HCT116 (cell line): Measurements from ENCODE around the gene STAP2. TPM values are rescaled to one million over a fixed set of nuclear protein-coding genes. Genes with fewer than 3 reads are reported as not detected.

ENCODE experiments used
- ATAC-seq: fragments of 200-7000 bp; cut with Tn5 transposase; 2 replicates; pipeline ENCODE4 v1.9.1; 2020; ENCODE audit warnings: mild to moderate bottlenecking, moderate library complexity
- BruUV-seq: library from RNA; stranded (reverse); fragments of 400-500 nt; replicated peaks from 2 replicates; lab custom pipeline; 2021; lab: Mats Ljungman, UMichigan
- CTCF ChIA-PET: fragments of 300-600 bp; sonication (Branson Sonifier 250); formaldehyde crosslinking; loops from one replicate; lab custom pipeline; 2021; ENCODE audit warnings: antibody characterized with exemption; lab: Charles Lee
- POLR2A ChIA-PET: fragments of 300-600, 350-600 bp; sonication (Branson Sonifier 250); formaldehyde crosslinking; loops from one replicate; lab custom pipeline; 2021; ENCODE audit warnings: antibody characterized with exemption; lab: Charles Lee
- RAD21 ChIA-PET, 2 experiments: fragments of 300-600 bp; sonication (Branson Sonifier 250); formaldehyde crosslinking; loops; one replicate each; lab custom pipeline; 2023; ENCODE audit warnings: low total read pairs in 2 of 2; ENCODE audit not compliant: uncharacterized antibody in 2 of 2, unreplicated experiment in 2 of 2, low non-redundant PET in 1 of 2; lab: Charles Lee
- DNase-seq: peaks from one replicate; pipeline ENCODE4 v3.0.0-alpha.2; 2010; ENCODE audit warnings: low read depth, low spot score
- H2AFZ ChIP-seq: fragments of 200-600 bp; shearing (Covaris generic), sonication (generic); 2 replicates; pipeline ENCODE4 v1.6.1; 2017; ENCODE audit warnings: low read depth, mixed run types, mixed read lengths, antibody characterized with exemption, low read length; ENCODE audit not compliant: poor library complexity, severe bottlenecking
- H3K27ac ChIP-seq: 2 replicates; pipeline ENCODE4 v1.5.1; 2012; ENCODE audit warnings: low read depth, low read length
- H3K27me3 ChIP-seq: fragments of 200-600 bp; sonication (generic); 2 replicates; pipeline ENCODE4 v1.6.1; 2016; ENCODE audit warnings: mixed run types, low read length, mixed read lengths; ENCODE audit not compliant: insufficient read depth
- H3K36me3 ChIP-seq, 2 experiments: fragments of 200-500 bp in 1 of 2; fragments of 200-600 bp in 1 of 2; sonication (Bioruptor generic) in 1 of 2; sonication (generic) in 1 of 2; 2 replicates each; pipeline versions ENCODE4 v1.5.1 to v1.6.1; 2014 to 2016; ENCODE audit warnings: low read length in 2 of 2, inconsistent platforms in 1 of 2, mixed read lengths in 1 of 2, mixed run types in 1 of 2; ENCODE audit not compliant: insufficient read depth in 2 of 2, control insufficient read depth in 1 of 2
- H3K4me1 ChIP-seq, 2 experiments: fragments of 200-600 bp in 1 of 2; sonication (generic) in 1 of 2; 2 replicates each; pipeline versions ENCODE4 v1.5.1 to v1.6.1; 2012 to 2017; ENCODE audit warnings: low read length in 2 of 2, inconsistent platforms in 1 of 2, mild to moderate bottlenecking in 1 of 2, mixed read lengths in 1 of 2, mixed run types in 1 of 2, moderate library complexity in 1 of 2; ENCODE audit not compliant: insufficient read depth in 2 of 2, control insufficient read depth in 1 of 2
- H3K4me2 ChIP-seq: fragments of 200-600 bp; sonication (generic); 2 replicates; pipeline ENCODE4 v1.6.1; 2017; ENCODE audit warnings: mixed run types, low read length, mixed read lengths
- H3K4me3 ChIP-seq, 2 experiments: fragments of 200-600 bp in 1 of 2; sonication (generic) in 1 of 2; replicated peaks in 1 of 2; 2 replicates each; pipeline ENCODE4 v1.5.1; 2011 to 2016; ENCODE audit warnings: low read length in 2 of 2, control low read depth in 1 of 2, low read depth in 1 of 2, mild to moderate bottlenecking in 1 of 2, mixed read lengths in 1 of 2, mixed run types in 1 of 2
- H3K79me2 ChIP-seq: fragments of 200-600 bp; sonication (generic); 2 replicates; pipeline ENCODE4 v1.6.1; 2017; ENCODE audit warnings: mild to moderate bottlenecking, mixed run types, low read length, moderate library complexity, mixed read lengths; ENCODE audit not compliant: insufficient read depth
- H3K9ac ChIP-seq: fragments of 200-600 bp; sonication (generic); 2 replicates; pipeline ENCODE4 v1.6.1; 2016; ENCODE audit warnings: low read length, mixed read lengths
- H3K9me2 ChIP-seq: fragments of 200-600 bp; sonication (generic), shearing (Covaris generic); 2 replicates; pipeline ENCODE4 v1.6.1; 2017; ENCODE audit warnings: mixed run types, mild to moderate bottlenecking, moderate library complexity; ENCODE audit not compliant: insufficient read depth
- H3K9me3 ChIP-seq, 2 experiments: fragments of 200-500 bp in 1 of 2; fragments of 200-600 bp in 1 of 2; sonication (Bioruptor generic) in 1 of 2; sonication (generic) in 1 of 2; 2 replicates each; pipeline ENCODE4 v1.6.1; 2014 to 2017; ENCODE audit warnings: low read length in 2 of 2, mixed read lengths in 2 of 2, inconsistent platforms in 1 of 2, low read depth in 1 of 2, mild to moderate bottlenecking in 1 of 2, mixed run types in 1 of 2, moderate library complexity in 1 of 2; ENCODE audit not compliant: control insufficient read depth in 1 of 2, insufficient read depth in 1 of 2
- H4K20me1 ChIP-seq: fragments of 200-600 bp; sonication (generic), shearing (Covaris generic); 2 replicates; pipeline ENCODE4 v1.6.1; 2017; ENCODE audit warnings: mixed run types, mild to moderate bottlenecking, moderate library complexity; ENCODE audit not compliant: insufficient read depth
- CBX3 ChIP-seq: IDR thresholded peaks from 2 replicates; pipeline ENCODE4 v1.6.1; 2012; ENCODE audit warnings: low read depth
- EGR1 ChIP-seq: IDR thresholded peaks from 2 replicates; pipeline ENCODE4 v1.6.1; 2012; ENCODE audit warnings: low read depth
- ELF1 ChIP-seq: IDR thresholded peaks from 2 replicates; pipeline ENCODE4 v1.6.1; 2012; ENCODE audit warnings: low read depth, borderline replicate concordance
- EZH2 ChIP-seq: fragments of 200-600 bp; sonication (generic); IDR thresholded peaks from 2 replicates; pipeline ENCODE4 v1.6.1; 2017; ENCODE audit warnings: antibody characterized with exemption, mixed run types
- EZH2phosphoT487 ChIP-seq: fragments of 200-600 bp; IDR thresholded peaks from 2 replicates; pipeline ENCODE4 v1.6.1; 2018; ENCODE audit warnings: antibody characterized with exemption, borderline replicate concordance
- FOSL1 ChIP-seq: IDR thresholded peaks from 2 replicates; pipeline ENCODE4 v1.6.1; 2012; ENCODE audit warnings: low read depth
- JUND ChIP-seq: IDR thresholded peaks from 2 replicates; pipeline ENCODE4 v1.6.1; 2012
- POLR2AphosphoS5 ChIP-seq: IDR thresholded peaks from 2 replicates; pipeline ENCODE4 v1.6.1; 2011; ENCODE audit warnings: mild to moderate bottlenecking, low read depth, low read length, moderate library complexity
- RAD21 ChIP-seq: IDR thresholded peaks from 2 replicates; pipeline ENCODE4 v1.6.1; 2012; ENCODE audit warnings: low read depth, mild to moderate bottlenecking
- SP1 ChIP-seq: IDR thresholded peaks from 2 replicates; pipeline ENCODE4 v1.6.1; 2012; ENCODE audit warnings: low read depth
- SRF ChIP-seq: IDR thresholded peaks from 2 replicates; pipeline ENCODE4 v1.6.1; 2012; ENCODE audit warnings: low read depth
- TCF7L2 ChIP-seq: IDR thresholded peaks from 2 replicates; pipeline ENCODE4 v1.7.0; 2011; ENCODE audit warnings: borderline replicate concordance, inconsistent platforms; ENCODE audit not compliant: insufficient read depth, insufficient read length; ENCODE audit errors: extremely low read depth
- YY1 ChIP-seq: IDR thresholded peaks from 2 replicates; pipeline ENCODE4 v1.6.1; 2011; ENCODE audit warnings: low read length, low read depth, moderate library complexity, mild to moderate bottlenecking; ENCODE audit not compliant: insufficient replicate concordance; ENCODE audit errors: extremely low read depth
- ZFX ChIP-seq: fragments of 450-650 bp; IDR thresholded peaks from 2 replicates; pipeline ENCODE4 v1.6.1; 2017
- ZNF274 ChIP-seq: fragments of 200-500 bp; sonication (Bioruptor generic); IDR thresholded peaks from 2 replicates; pipeline ENCODE4 v1.6.1; 2014; ENCODE audit warnings: mild to moderate bottlenecking, low read depth, low read length, inconsistent platforms
- intact Hi-C: fragments of 100-400 bp; cut with micrococcal nuclease; formaldehyde crosslinking; loops from 2 replicates; pipeline ENCODE4 v1.10.0; 2022
- total RNA-seq: library from RNA; stranded (reverse); gene quantifications from one replicate; pipeline ENCODE4 v1.2.1, GENCODE V29; 2021; ENCODE audit not compliant: unreplicated experiment
- TF ChIP-seq, protein P1 (sequence below): IDR thresholded peaks from 2 replicates; pipeline ENCODE4 v1.6.1; 2012; ENCODE audit warnings: low read depth
- TF ChIP-seq, protein P2 (sequence below): IDR thresholded peaks from 2 replicates; pipeline ENCODE4 v1.6.1; 2012
- TF ChIP-seq, protein P3 (sequence below): IDR thresholded peaks from 2 replicates; pipeline ENCODE4 v1.6.1; 2012
- TF ChIP-seq, protein P4 (sequence below), 3 experiments: fragments of 200-600 bp in 1 of 3; sonication (generic) in 1 of 3; IDR thresholded peaks in 2 of 3; conservative IDR thresholded peaks in 1 of 3; 2 replicates each; pipeline ENCODE4 v1.5.1; 2012 to 2017; ENCODE audit warnings: low read depth in 2 of 3, low read length in 2 of 3, antibody characterized with exemption in 1 of 3, borderline replicate concordance in 1 of 3, control low read depth in 1 of 3, mild to moderate bottlenecking in 1 of 3, mixed read lengths in 1 of 3, mixed run types in 1 of 3, moderate library complexity in 1 of 3; ENCODE audit not compliant: insufficient read depth in 1 of 3

STAP2 gene
- total RNA-seq, 1 experiment from 2014 or later: 2.1 TPM

DNA sequence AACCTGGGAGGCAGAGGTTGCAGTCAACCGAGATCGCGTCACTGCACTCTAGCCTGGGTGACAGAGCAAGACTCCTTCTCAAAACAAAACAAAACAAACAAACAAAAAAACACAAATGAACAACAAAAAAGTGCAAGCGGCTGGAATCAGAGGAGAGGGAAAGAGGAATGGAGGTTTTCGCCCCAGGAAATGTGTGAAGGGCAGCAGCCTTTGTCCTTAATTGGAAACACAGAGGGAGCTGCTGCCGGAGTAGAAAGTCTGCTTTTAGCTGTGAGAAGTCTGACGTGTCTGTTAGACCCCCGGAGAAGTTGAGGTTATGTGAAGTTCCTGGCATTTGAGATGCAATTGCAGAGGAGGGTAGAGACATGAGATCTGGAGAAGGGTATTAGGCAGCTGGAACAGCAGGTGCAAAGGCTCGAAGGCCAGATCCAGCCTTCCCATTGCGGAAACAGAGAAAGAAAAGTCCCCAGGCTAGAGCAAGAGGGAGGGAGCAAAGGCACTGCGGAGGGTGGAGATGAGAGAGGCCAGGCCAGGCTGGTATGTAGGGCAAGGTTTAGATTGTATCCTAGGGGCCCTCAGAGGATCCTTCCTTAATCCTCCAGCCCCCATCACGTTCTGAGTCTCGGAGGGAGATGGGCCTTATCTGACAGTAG, 36.9 kb downstream of the STAP2 start (continued):
- TF ChIP-seq, protein P1, sequence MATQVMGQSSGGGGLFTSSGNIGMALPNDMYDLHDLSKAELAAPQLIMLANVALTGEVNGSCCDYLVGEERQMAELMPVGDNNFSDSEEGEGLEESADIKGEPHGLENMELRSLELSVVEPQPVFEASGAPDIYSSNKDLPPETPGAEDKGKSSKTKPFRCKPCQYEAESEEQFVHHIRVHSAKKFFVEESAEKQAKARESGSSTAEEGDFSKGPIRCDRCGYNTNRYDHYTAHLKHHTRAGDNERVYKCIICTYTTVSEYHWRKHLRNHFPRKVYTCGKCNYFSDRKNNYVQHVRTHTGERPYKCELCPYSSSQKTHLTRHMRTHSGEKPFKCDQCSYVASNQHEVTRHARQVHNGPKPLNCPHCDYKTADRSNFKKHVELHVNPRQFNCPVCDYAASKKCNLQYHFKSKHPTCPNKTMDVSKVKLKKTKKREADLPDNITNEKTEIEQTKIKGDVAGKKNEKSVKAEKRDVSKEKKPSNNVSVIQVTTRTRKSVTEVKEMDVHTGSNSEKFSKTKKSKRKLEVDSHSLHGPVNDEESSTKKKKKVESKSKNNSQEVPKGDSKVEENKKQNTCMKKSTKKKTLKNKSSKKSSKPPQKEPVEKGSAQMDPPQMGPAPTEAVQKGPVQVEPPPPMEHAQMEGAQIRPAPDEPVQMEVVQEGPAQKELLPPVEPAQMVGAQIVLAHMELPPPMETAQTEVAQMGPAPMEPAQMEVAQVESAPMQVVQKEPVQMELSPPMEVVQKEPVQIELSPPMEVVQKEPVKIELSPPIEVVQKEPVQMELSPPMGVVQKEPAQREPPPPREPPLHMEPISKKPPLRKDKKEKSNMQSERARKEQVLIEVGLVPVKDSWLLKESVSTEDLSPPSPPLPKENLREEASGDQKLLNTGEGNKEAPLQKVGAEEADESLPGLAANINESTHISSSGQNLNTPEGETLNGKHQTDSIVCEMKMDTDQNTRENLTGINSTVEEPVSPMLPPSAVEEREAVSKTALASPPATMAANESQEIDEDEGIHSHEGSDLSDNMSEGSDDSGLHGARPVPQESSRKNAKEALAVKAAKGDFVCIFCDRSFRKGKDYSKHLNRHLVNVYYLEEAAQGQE: no peak
- TF ChIP-seq JUND (no peak), EGR1 (no peak)
- TF ChIP-seq, protein P2, sequence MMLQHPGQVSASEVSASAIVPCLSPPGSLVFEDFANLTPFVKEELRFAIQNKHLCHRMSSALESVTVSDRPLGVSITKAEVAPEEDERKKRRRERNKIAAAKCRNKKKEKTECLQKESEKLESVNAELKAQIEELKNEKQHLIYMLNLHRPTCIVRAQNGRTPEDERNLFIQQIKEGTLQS: no peak

DNA sequence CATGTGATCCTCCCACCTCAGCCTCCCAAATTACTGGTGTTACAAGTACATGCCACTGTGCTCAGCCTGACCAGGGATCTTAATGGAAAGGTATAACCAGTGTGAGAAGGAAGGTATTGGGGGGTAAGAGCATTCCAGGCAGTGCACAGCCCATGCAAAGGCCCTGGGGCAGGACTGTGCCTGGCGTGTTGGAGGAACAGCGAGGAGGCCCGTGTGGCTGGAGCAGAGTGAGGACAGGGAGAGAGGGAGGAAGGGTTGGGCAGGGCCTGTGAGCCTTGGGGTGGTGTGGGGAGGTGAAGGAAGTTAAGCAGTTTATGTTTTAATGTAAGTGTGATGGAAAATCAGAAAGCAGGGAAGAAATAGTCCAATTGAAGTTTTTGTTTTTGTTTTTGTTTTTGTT, 38.0 kb downstream of the STAP2 start:
- Histone ChIP-seq H3K36me3 (no peaks in the 10 kb centered on the region), H3K9me3 (no peaks in the 10 kb centered on the region), H3K27ac (no peak overlapping the region), H3K4me3 (no peak overlapping the region), H3K4me1 (peaks cover 4 to 9% of the 10 kb centered on the region in 2 experiments; a peak in 2 of 4 replicates), H4K20me1 (no peaks in the 10 kb centered on the region), H3K9ac (no peak overlapping the region), H3K4me2 (no peak overlapping the region), H3K9me2 (no peaks in the 10 kb centered on the region), H3K27me3 (no peaks in the 10 kb centered on the region), H2AFZ (no peak overlapping the region), H3K79me2 (no peaks in the 10 kb centered on the region)
- intact Hi-C loops: no loop called here
- no TSS peak for BruUV-seq
- DNase-seq: no peak
- ATAC-seq: no peak
- ChIA-PET POLR2A (no interaction called here), RAD21 (no interaction called here), CTCF (no interaction called here)
- no peak for TF ChIP-seq EZH2phosphoT487
- no peak for TF ChIP-seq SP1
- TF ChIP-seq CBX3: no peak
- TF ChIP-seq FOSL1: no peak
- TF ChIP-seq SRF: no peak
- TF ChIP-seq RAD21: no peak
- TF ChIP-seq YY1: no peak
- TF ChIP-seq, protein P3, sequence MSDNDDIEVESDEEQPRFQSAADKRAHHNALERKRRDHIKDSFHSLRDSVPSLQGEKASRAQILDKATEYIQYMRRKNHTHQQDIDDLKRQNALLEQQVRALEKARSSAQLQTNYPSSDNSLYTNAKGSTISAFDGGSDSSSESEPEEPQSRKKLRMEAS: no peak
- no peak for TF ChIP-seq EZH2
- no peak for TF ChIP-seq ZNF274
- TF ChIP-seq, protein P4, sequence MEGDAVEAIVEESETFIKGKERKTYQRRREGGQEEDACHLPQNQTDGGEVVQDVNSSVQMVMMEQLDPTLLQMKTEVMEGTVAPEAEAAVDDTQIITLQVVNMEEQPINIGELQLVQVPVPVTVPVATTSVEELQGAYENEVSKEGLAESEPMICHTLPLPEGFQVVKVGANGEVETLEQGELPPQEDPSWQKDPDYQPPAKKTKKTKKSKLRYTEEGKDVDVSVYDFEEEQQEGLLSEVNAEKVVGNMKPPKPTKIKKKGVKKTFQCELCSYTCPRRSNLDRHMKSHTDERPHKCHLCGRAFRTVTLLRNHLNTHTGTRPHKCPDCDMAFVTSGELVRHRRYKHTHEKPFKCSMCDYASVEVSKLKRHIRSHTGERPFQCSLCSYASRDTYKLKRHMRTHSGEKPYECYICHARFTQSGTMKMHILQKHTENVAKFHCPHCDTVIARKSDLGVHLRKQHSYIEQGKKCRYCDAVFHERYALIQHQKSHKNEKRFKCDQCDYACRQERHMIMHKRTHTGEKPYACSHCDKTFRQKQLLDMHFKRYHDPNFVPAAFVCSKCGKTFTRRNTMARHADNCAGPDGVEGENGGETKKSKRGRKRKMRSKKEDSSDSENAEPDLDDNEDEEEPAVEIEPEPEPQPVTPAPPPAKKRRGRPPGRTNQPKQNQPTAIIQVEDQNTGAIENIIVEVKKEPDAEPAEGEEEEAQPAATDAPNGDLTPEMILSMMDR (IDR thresholded peaks at IDR 0.05 in 2 of 3, conservative IDR thresholded peaks at IDR 0.05 in 1 of 3; ENCODE audit: borderline replicate concordance in 1 of 3, insufficient read depth in 1 of 3, low read depth in 2 of 3, low read length in 2 of 3): no peak
- TF ChIP-seq ELF1: no peak
- no peak for TF ChIP-seq ZFX
- TF ChIP-seq TCF7L2: no peak
- no peak for TF ChIP-seq POLR2AphosphoS5
